ENCODE measurements around the gene STYXL2.

The STYXL2 gene

DNA sequence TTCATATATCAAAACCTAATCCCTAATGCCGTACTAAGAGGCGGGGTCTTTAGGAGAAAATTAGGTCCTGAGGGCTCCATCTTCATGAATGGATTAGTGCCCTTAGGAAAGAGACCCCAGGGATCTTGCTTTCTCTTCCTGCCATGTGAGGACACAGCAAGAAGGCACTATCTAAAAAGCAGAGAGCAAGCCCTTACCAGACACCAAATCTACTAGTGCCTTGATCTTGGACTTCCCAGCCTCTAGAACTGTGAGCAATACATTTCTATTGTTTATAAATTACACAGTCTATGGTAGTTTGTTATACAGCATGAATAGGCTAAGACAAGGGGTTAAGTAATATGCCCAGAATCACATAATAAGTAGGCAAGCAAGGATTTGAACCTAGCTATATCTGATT is 42.9 kb downstream of the STYXL2 start:
- no peak for DNase-seq

DNA sequence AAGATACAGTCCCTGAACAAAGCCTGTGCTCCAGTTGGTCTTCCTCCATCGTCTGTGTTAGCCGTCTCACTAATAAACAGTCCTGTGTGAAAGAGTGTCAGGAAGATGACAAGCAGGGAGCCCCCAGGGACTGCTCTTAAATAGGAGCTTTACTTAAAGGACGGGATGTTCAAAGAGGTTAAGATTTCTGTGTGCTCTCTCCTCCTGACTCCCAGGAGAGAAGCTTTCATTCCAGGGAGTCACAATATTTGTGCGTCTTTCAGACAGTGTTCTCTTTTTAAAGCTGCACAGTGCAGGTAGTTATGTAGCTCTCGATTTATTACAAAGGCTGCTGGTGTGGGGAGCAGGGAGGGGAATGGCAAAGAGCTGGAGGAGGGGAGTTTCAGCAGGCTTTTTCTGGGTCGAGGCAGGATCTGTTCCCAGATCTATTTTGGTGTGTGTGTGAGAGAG is 43.5 kb downstream of the STYXL2 start:
- DNase-seq = no peak

DNA sequence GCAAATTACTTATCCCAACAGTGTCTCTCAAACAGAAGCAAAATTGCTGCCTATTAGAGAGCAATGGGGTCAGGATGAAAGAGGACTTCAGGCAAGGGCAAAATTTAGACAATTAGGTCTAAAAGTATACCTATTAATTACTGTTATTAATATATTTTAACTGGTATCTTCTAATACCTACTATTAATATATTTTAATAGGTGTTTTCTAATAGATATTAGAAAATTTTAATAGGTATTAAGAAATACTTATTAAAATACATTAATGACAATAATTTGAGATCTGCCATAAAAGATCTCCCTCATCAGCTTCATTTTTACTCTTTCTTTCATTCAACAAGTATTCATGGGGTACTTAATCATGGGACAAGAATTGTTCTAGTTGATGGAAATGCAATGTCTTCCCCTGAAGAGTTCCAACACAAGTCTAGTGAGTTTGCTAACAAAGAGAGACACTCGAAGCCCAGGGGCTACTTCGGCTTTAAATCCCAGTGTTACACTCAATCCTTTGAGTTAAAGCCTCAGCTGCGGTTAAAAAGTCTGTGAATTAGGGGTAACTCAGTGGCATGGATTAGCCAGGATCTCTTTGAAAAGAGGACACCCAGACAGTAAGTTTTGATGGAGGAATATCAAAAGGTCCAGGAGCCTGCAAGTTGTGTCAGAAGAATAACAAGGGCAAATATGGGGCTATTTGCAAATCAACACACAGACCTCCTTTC is 44.1 kb downstream of the STYXL2 start:
- DNase-seq = no peak

DNA sequence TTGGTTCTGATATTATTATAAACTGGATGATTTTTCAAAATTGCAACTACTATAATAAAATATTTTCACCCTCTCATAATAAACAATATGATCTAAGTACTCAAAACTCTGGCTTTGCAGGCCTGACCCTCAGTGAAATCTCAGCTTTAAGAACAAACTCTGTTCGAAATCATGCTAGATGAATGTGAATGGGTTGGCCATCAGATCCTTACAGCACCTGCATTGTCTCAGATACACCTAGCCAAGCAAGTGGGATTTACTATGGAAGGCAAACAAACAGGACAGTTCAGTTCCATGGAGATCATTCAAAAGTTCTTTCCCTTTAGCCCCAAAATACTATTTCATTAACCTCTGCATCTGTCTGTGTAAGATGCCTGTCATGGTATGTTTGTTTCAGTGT is 44.8 kb downstream of the STYXL2 start:
- no peak for DNase-seq

DNA sequence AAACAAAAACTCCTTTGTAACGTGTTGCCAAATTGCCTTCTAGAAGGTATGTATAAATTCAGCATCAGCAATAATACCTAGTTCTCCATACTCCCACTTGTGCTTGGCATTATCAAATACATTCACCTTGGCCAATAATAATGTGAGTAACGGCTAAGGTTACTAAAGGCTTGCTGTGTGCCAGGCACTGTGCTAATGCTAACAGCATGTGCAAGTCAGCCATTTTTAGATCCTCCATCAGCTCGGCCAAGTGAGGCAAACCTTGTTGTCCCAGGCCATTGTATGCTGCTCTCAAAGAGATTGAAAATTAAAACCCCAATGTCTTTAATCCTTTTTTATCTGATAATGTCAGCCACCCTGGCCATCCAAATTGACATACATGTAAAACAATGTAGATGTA is 48.1 kb downstream of the STYXL2 start:
- DNase-seq = no peak
